HFFc6 (cell line): ENCODE measurements around the gene MYOC. TPM values are rescaled to one million over a fixed set of nuclear protein-coding genes. Genes with fewer than 3 reads are reported as not detected.

Experiments used
- DNase-seq: peaks from one replicate; pipeline ENCODE4 v3.0.0-alpha.2; 2018
- H3K27ac Mint-ChIP-seq: 2 replicates; pipeline ENCODE4 v1.8.0; 2020; ENCODE audit warnings: mild to moderate bottlenecking, mixed read lengths
- H3K27me3 Mint-ChIP-seq: 2 replicates; pipeline ENCODE4 v1.8.0; 2021; ENCODE audit warnings: mild to moderate bottlenecking, moderate library complexity, mixed read lengths; ENCODE audit not compliant: insufficient read depth
- H3K36me3 Mint-ChIP-seq: 2 replicates; pipeline ENCODE4 v1.8.0; 2021; ENCODE audit warnings: low read depth, mixed read lengths
- H3K4me1 Mint-ChIP-seq: 2 replicates; pipeline ENCODE4 v1.8.0; 2020; ENCODE audit warnings: low read depth, mixed read lengths
- H3K4me3 Mint-ChIP-seq: 2 replicates; pipeline ENCODE4 v1.8.0; 2020; ENCODE audit warnings: mild to moderate bottlenecking, moderate library complexity, mixed read lengths
- H3K9me3 Mint-ChIP-seq: 2 replicates; pipeline ENCODE4 v1.8.0; 2020; ENCODE audit warnings: mild to moderate bottlenecking, mixed read lengths
- total RNA-seq, 6 experiments: library from RNA; stranded (reverse); fragmentation: NEBNext Ultra II Directional; extraction: Animal tissue kit (Norgen Biotek cat#: 25700); gene quantifications; 2 replicates in 1 of 6; 3 replicates in 5 of 6; pipeline ENCODE4 v1.2.3, GENCODE V29; 2021
- TF ChIP-seq, protein P1 (sequence below): fragments of 200-600 bp; sonication (generic); IDR thresholded peaks from 2 replicates; pipeline ENCODE4 v1.5.0; 2021; ENCODE audit warnings: antibody characterized with exemption, mild to moderate bottlenecking

Gene MYOC
- total RNA-seq, 6 experiments from 2014 or later, result 0.10 TPM; not detected in 5

DNA sequence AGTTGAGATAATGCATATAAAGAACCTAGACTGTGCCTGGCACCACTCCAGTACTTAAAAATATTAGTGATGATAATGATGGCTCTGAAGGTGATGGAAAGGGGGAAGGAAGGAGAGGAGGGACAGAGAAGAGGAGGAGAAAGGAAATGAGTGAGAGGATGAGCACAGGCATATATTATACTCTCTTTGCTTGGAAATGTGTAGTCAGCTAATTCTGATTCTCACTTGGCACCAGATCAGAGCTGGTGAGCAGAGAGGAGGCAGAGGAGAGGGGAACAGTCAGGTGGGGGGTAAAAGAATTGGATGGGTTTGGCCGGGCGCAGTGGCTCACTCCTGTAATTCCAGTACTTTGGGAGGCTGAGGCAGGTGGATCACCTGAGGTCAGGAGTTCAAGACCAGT lies 24.3 kb upstream of the MYOC start:
- peaks cover 2% of the 10 kb centered on the region; the same call in 1 of the 2 replicates for H3K27me3 Mint-ChIP-seq
- no peak for DNase-seq
- H3K27ac Mint-ChIP-seq, result no peak overlapping the region
- H3K9me3 Mint-ChIP-seq, result no peaks in the 10 kb centered on the region
- no peaks in the 10 kb centered on the region for H3K36me3 Mint-ChIP-seq
- TF ChIP-seq, protein P1, sequence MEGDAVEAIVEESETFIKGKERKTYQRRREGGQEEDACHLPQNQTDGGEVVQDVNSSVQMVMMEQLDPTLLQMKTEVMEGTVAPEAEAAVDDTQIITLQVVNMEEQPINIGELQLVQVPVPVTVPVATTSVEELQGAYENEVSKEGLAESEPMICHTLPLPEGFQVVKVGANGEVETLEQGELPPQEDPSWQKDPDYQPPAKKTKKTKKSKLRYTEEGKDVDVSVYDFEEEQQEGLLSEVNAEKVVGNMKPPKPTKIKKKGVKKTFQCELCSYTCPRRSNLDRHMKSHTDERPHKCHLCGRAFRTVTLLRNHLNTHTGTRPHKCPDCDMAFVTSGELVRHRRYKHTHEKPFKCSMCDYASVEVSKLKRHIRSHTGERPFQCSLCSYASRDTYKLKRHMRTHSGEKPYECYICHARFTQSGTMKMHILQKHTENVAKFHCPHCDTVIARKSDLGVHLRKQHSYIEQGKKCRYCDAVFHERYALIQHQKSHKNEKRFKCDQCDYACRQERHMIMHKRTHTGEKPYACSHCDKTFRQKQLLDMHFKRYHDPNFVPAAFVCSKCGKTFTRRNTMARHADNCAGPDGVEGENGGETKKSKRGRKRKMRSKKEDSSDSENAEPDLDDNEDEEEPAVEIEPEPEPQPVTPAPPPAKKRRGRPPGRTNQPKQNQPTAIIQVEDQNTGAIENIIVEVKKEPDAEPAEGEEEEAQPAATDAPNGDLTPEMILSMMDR, result no peak
- no peaks in the 10 kb centered on the region for H3K4me1 Mint-ChIP-seq
- no peak overlapping the region for H3K4me3 Mint-ChIP-seq

DNA sequence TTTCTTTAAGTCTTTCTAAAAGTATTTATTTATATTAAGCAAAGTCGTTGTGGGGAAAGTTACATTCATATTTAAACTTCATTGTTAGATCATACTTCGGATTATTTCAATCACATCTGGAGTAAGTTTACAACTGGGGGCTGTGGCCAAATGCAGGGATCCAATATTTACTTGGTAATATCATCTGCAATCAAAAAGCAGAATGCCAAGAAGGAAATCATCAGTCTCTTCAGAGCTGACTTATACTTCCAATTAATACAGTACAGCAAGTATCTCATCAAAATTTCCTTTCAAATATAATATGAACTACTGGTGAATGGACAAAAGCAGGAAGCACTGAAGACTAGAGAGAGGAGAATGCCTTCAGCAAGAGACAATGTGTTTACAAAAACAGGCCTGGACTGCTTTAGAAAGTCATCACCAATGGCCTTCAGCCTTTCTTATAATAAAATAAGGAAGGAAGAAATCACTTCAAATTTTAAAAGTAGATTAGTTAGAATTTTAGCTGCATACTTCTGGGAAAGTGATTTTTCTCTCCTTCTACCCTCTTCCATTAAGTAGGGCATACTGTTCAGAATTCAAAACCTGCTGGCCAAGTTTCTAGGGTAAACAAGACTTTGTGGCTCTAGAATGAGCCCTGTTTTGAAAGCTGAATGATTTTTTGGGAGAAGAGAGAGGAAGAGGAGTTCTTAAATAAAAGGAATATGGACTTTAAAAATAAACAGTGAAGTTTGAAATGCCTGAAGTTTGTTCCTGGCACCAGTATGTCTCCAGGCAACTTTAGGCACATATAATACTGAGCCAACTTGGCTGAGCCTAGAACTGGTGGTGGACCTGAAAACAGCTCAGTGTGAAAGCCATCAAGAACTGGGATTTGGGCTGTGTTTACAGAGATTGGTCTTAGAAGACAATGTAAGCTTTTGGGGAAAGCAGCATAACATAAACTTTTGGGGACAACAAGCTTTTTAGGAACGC lies 22.2 kb upstream of the MYOC start:
- Mint-ChIP-seq H3K27me3 (peaks cover 8% of the 10 kb centered on the region), H3K9me3 (no peaks in the 10 kb centered on the region), H3K4me1 (no peaks in the 10 kb centered on the region), H3K4me3 (no peak overlapping the region), H3K27ac (no peak overlapping the region), H3K36me3 (no peaks in the 10 kb centered on the region)
- DNase-seq, result no peak
- TF ChIP-seq, protein P1, result no peak

DNA sequence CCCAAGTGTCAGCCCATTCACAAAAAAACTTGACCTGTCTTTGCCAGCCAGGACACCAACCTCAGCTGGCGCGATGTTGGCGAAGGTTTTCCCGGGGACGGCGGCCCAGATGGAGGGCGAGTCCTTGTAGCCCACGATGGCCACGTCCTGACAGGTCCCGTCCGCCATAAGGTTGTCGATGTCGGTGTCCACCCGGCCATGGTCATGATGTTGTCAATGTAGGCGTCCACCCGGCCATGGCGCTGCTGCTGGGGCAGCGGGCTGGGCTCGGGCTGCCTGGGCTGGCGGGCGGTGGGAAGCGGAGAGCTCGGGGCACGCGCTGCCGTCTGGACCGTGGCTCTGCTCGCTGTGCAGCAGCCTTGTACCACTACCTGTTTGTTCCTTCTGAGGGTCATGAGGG lies 18.3 kb upstream of the MYOC start:
- Mint-ChIP-seq H3K4me3 (no peak overlapping the region), H3K27me3 (peaks cover 6% of the 10 kb centered on the region), H3K4me1 (no peaks in the 10 kb centered on the region), H3K27ac (no peak overlapping the region), H3K36me3 (no peaks in the 10 kb centered on the region), H3K9me3 (no peaks in the 10 kb centered on the region)
- TF ChIP-seq, protein P1, result no peak
- DNase-seq, result no peak

DNA sequence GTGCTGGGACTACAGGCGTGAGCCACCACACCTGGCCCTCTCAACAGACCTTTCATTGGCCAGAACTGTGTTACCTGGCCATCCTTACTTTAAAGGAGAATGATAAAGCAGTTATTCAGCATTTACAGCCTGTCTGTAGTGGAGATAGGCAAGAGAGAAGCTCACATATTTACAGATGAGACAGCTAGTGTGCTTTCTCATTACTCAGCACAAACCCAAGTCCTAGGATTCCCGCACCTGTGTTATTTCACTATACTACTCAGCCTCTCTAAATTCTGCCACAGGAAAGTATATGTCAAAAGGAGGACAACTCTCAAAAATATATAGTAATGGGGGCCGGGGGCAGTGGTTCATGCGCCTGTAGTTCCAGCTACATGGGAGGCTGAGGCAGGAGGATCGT lies 15.9 kb upstream of the MYOC start:
- peaks cover 15% of the 10 kb centered on the region; the same call in 1 of the 2 replicates for H3K4me1 Mint-ChIP-seq

DNA sequence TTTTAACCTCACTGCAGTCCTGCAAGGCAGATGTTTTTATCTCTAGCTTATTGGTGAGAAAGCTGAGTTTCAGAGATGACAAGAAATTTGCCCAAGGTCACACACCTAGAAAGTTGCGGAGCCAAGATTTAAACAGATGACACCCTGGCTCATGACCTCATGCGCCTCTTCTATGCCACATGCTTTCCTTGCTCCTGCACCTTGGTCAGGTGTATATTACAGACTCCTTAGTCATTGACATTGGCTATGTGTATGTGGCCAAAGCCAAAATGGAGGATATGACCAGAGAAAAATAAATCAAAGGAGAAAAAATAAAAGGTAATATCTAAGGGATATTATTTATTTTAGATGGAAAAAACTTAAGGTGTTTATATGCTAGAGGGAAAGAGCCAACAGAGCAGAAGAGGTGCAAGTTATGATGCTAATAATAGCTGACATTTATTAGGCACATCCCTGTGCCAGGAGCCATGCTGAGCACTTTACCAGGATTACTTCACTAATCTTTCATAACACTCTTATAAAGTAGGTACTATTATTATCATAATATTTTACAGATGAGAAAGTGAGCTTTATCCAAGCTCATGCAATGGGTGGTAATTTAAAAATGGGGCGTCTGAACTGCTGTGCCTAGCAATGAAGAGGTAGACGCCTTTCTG lies 13.8 kb upstream of the MYOC start:
- H3K27me3 Mint-ChIP-seq, result peaks cover 9% of the 10 kb centered on the region

More for the DNA sequence above, 15.9 kb upstream of the MYOC start:
- Mint-ChIP-seq H3K4me3 (no peak overlapping the region), H3K36me3 (no peaks in the 10 kb centered on the region), H3K27me3 (peaks cover 6% of the 10 kb centered on the region), H3K27ac (no peak overlapping the region), H3K9me3 (no peaks in the 10 kb centered on the region)
- TF ChIP-seq, protein P1, result no peak
- DNase-seq, result no peak

More for the DNA sequence above, 13.8 kb upstream of the MYOC start:
- no peak for DNase-seq
- no peaks in the 10 kb centered on the region for H3K36me3 Mint-ChIP-seq
- TF ChIP-seq, protein P1, result no peak
- no peaks in the 10 kb centered on the region for H3K9me3 Mint-ChIP-seq
- H3K4me3 Mint-ChIP-seq, result no peak overlapping the region
- H3K4me1 Mint-ChIP-seq, result peaks cover 15% of the 10 kb centered on the region; the same call in 1 of the 2 replicates
- no peak overlapping the region for H3K27ac Mint-ChIP-seq
